GM18861 (cell line): ENCODE data around the gene ARL17B.
"Not testable (repeated sequence)": the region's sequence is repeated elsewhere in the genome, so short reads cannot be mapped to it uniquely, and the experiment has no call there.

Experiments
- ATAC-seq: cut with Tn5 transposase; IDR thresholded peaks from one replicate; pipeline ENCODE4 v1.9.1; 2021; ENCODE audit not compliant: unreplicated experiment

ARL17B gene

GRCh38 chr17:46361755-46362154 lies at the start of gene ARL17B:
Gene ARL17B (minus strand): TSS chr17:46361766. CDS start chr17:46358397, 3,369 bp downstream.
- peak; percentile 90 for ATAC-seq

GRCh38 chr17:46409864-46410263 lies 48.3 kb upstream of the ARL17B start:
- ATAC-seq = not testable (repeated sequence)

- not testable (repeated sequence) for ATAC-seq
Measured at GRCh38 chr17:46407155-46407554, 45.6 kb upstream of the ARL17B start.

- not testable (repeated sequence) for ATAC-seq
Measured at GRCh38 chr17:46401033-46401787, 39.6 kb upstream of the ARL17B start.

- not testable (repeated sequence) for ATAC-seq
Measured at GRCh38 chr17:46400543-46400942, 39.0 kb upstream of the ARL17B start.

GRCh38 chr17:46399993-46400392 lies 38.4 kb upstream of the ARL17B start:
- ATAC-seq = not testable (repeated sequence)

GRCh38 chr17:46396292-46396691 lies 34.7 kb upstream of the ARL17B start:
- not testable (repeated sequence) for ATAC-seq

- ATAC-seq = not testable (repeated sequence)
Measured at GRCh38 chr17:46393702-46394101, 32.1 kb upstream of the ARL17B start.

GRCh38 chr17:46385491-46385890 lies 23.9 kb upstream of the ARL17B start:
- not testable (repeated sequence) for ATAC-seq

GRCh38 chr17:46383118-46383517 lies 21.6 kb upstream of the ARL17B start:
- not testable (repeated sequence) for ATAC-seq

- peak; percentile 41 for ATAC-seq
Measured at GRCh38 chr17:46373418-46373817, 11.9 kb upstream of the ARL17B start.

- not testable (repeated sequence) for ATAC-seq
Measured at GRCh38 chr17:46372236-46373229, 11.0 kb upstream of the ARL17B start.

- ATAC-seq = not testable (repeated sequence)
Measured at GRCh38 chr17:46367520-46367919, 6.0 kb upstream of the ARL17B start.

GRCh38 chr17:46361145-46361735 lies 326 bp downstream of the ARL17B start:
- ATAC-seq = peak; percentile 27

GRCh38 chr17:46353856-46354255 lies 7.7 kb downstream of the ARL17B start:
- not testable (repeated sequence) for ATAC-seq

- ATAC-seq = not testable (repeated sequence)
Measured at GRCh38 chr17:46349060-46349459, 12.5 kb downstream of the ARL17B start.

GRCh38 chr17:46348345-46348744 lies 13.2 kb downstream of the ARL17B start:
- not testable (repeated sequence) for ATAC-seq

GRCh38 chr17:46342131-46342530 lies 19.4 kb downstream of the ARL17B start:
- ATAC-seq = not testable (repeated sequence)

- ATAC-seq = not testable (repeated sequence)
Measured at GRCh38 chr17:46341220-46341619, 20.3 kb downstream of the ARL17B start.

GRCh38 chr17:46294831-46295230 lies 66.7 kb downstream of the ARL17B start, which contains the start of gene LRRC37A:
Gene LRRC37A (plus strand): TSS chr17:46295131. CDS start chr17:46295134, 3 bp downstream.
- not testable (repeated sequence) for ATAC-seq

- ATAC-seq = not testable (repeated sequence)
Measured at GRCh38 chr17:46291618-46292017, 69.9 kb downstream of the ARL17B start.
